ENCODE results near the gene WDR20.

The WDR20 gene

DNA sequence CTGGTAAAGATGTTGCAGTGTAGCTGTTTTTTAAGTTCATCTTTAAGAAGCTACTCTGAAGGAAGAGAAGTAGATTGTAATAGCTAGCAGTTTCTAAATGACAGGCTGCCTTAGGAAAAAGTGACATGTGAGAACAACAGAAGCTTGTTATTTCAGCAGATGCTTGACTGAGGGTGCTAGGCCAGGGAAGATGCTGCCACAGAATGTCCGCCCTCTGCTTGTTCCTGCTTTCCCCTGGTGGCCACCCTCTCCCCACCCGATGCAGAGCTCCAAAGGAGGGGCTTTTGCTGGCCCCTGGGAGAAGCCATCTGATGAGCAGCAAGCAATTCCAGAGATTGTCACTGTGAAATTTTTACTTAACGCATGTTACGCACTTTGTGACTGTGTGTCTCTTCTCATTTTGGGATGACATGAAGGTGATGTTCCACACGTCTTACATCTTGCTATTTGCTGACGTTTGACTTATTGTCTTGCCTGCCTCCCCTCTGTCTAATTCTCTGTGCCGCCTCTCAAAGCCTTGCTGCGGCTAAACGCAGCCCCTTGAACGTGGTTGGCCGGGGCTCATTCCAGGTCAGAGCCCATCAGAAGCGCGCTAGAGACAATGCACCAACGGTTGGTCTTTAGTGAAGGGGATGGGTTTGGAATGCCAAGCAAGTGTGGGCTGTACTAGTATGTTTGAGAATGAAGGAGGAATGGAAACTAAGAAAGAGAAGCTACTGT lies 44.8 kb downstream of the WDR20 start:
- TF ChIP-seq, protein P1, sequence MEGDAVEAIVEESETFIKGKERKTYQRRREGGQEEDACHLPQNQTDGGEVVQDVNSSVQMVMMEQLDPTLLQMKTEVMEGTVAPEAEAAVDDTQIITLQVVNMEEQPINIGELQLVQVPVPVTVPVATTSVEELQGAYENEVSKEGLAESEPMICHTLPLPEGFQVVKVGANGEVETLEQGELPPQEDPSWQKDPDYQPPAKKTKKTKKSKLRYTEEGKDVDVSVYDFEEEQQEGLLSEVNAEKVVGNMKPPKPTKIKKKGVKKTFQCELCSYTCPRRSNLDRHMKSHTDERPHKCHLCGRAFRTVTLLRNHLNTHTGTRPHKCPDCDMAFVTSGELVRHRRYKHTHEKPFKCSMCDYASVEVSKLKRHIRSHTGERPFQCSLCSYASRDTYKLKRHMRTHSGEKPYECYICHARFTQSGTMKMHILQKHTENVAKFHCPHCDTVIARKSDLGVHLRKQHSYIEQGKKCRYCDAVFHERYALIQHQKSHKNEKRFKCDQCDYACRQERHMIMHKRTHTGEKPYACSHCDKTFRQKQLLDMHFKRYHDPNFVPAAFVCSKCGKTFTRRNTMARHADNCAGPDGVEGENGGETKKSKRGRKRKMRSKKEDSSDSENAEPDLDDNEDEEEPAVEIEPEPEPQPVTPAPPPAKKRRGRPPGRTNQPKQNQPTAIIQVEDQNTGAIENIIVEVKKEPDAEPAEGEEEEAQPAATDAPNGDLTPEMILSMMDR (conservative IDR thresholded peaks at IDR 0.05; ENCODE audit: low read depth, low read length), result no peak
- DNase-seq (ENCODE audit: low read depth), result no peak
- no peak overlapping the region for H3K4me3 ChIP-seq (ENCODE audit: low read depth, low read length)

DNA sequence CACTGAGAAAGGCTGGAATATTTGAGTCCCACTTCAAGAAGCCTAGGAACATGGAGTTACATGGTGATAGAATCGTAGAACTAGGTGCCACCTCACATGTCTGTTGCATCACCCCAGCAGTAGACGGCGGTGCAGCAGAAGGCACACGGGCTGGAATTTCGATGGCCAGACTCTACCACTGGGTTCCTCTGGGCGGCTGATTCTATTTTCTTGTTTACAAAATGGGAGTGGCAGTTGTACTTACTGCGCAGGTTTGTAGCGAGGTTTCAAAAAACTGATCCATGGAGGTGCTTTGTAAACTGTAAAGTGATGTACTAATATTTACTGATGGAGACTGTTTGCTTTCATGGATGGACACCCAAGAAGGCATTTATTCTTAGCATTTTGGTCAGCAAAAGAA lies 45.7 kb downstream of the WDR20 start:
- H3K4me3 ChIP-seq (ENCODE audit: low read depth, low read length), result no peak overlapping the region
- no peak for DNase-seq (ENCODE audit: low read depth)
- TF ChIP-seq, protein P1 (conservative IDR thresholded peaks at IDR 0.05; ENCODE audit: low read depth, low read length), result no peak

DNA sequence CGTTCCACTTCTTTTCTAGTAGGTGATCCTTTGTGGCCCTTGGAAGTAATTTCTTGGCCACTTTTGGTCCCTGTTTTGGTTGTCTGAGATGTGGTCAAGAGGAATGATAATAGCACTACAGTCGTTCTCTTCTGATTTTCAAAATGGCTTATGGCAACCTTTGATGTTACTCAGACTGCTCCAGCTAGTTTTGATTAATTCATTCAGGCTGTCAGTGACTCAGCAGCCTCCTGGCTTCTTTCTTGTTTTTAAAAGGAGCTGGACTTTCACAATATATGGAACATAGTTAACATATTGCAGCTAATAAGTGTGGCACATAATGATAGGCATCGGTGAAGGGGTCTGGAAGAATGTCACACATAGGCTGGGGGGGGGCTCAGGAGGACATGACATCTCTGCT lies 47.3 kb downstream of the WDR20 start:
- peak; percentile 82 for DNase-seq (ENCODE audit: low read depth)
- H3K4me3 ChIP-seq (ENCODE audit: low read depth, low read length), result no peak overlapping the region
- TF ChIP-seq, protein P1 (conservative IDR thresholded peaks at IDR 0.05; ENCODE audit: low read depth, low read length), result no peak

DNA sequence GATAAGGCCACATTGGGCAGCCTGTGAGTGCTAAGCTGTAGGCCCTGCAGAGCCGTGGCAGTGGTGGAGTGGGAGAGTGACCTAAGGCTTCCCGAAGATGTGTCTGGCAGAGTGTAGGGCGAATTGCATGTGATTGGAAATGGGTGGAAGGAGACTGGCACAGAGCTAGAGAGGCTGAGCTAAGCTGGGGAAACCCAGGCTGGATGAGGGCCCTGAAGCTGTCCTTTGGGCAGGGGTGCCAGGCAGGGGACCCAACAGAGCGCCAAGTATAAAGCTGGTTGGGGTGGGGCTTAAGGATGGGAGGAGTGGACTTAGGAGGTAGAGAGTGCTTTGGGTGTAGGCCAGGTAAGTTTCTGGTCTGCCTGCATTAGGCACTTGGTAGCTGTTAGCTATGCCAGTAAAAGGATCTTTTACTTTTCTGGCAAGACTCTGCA lies 47.9 kb downstream of the WDR20 start:
- H3K4me3 ChIP-seq (ENCODE audit: low read depth, low read length), result no peak overlapping the region
- TF ChIP-seq, protein P1 (conservative IDR thresholded peaks at IDR 0.05; ENCODE audit: low read depth, low read length), result no peak
- no peak for DNase-seq (ENCODE audit: low read depth)

DNA sequence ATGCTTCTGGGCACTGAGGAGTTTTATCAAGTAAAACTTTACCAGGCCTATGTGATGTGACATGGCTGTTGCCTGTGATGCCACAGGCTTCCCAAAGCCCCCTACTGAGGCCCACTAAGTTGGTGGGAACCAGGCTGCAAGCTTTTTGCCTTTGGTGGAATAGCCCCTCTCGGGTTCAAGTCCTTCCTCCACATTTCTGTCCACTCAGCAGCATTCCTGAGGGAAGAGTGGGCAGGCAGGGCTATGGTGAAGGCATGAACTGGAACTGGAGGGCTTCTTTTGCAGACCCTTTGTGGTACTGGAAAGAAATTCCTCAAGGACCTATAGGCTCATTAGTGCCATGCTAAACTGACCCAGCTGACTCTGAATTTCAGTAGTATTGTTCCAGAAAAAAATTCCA lies 48.5 kb downstream of the WDR20 start:
- TF ChIP-seq, protein P1 (conservative IDR thresholded peaks at IDR 0.05; ENCODE audit: low read depth, low read length), result no peak
- no peak for DNase-seq (ENCODE audit: low read depth)
- no peak overlapping the region for H3K4me3 ChIP-seq (ENCODE audit: low read depth, low read length)

DNA sequence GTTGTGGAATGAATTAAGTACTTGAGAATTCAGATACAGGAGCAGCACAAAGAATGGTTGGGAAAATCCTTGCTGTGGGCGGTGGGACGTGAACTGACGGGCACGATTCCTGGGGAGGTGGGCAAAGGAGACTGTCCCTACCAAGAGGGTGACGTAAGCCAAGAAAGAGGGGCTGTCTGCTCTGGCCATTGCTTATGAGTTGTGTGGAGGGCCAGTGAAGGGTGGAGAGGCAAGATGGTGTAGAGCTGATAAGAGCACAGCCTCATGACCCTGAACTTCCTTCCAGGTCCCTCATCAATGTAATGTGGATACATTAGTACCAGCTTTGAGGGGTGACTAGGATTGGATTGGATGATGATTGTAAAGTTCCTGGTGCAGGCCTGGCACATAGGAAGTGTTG lies 50.2 kb downstream of the WDR20 start:
- no peak for DNase-seq (ENCODE audit: low read depth)
- TF ChIP-seq, protein P1 (conservative IDR thresholded peaks at IDR 0.05; ENCODE audit: low read depth, low read length), result no peak
- no peak overlapping the region for H3K4me3 ChIP-seq (ENCODE audit: low read depth, low read length)

DNA sequence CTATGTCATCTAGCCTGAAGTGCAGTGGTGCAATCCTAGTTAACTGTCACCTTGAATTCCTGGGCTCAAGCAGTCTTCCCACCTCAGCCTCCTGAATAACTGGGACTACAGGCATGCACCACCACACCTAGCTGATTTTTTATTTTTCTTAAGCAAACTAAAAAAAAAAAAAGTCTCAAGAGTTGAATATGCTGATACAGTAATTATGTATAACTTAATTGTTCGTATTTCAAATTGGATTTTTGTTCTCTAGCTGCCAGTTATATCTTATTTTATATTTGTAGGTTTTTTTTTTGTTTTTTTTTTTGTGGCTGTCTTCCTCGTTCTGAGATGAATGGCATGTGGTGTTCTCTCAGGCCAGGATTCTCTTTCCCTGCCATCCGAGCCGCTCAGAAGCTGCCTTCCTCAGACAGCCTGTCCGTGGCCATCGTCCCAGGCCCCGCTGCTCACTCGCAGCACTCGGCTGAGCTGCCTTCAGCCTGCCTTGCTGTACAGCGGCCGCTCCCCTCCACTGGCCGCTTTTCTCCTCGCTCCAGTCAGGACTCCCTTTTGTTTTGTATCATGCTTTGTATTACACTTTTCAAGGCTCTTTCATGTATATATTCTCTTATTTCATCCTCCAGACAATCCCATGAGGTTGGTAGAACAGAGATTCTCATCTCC lies 53.3 kb downstream of the WDR20 start:
- DNase-seq (ENCODE audit: low read depth), result no peak
- TF ChIP-seq, protein P1 (conservative IDR thresholded peaks at IDR 0.05; ENCODE audit: low read depth, low read length), result no peak
- no peak overlapping the region for H3K4me3 ChIP-seq (ENCODE audit: low read depth, low read length)
